ENCODE results near the gene CCDC146.
A peak's percentile ranks its signal among the peaks of the same experiment; 100 is the strongest.
"Not testable (repeated sequence)": the region's sequence is repeated elsewhere in the genome, so short reads cannot be mapped to it uniquely, and the experiment has no call there.

Gene CCDC146

GRCh38 chr7:77121860-77122681 lies at the start of gene CCDC146:
TSS of gene CCDC146 (plus strand) at chr7:77122615. CDS start at chr7:77167669, 45,054 bp downstream.
- DNase-seq = peak; percentile 98

- not testable (repeated sequence) for DNase-seq
Observed at GRCh38 chr7:77074786-77075396, 47.5 kb upstream of the CCDC146 start.

DNA sequence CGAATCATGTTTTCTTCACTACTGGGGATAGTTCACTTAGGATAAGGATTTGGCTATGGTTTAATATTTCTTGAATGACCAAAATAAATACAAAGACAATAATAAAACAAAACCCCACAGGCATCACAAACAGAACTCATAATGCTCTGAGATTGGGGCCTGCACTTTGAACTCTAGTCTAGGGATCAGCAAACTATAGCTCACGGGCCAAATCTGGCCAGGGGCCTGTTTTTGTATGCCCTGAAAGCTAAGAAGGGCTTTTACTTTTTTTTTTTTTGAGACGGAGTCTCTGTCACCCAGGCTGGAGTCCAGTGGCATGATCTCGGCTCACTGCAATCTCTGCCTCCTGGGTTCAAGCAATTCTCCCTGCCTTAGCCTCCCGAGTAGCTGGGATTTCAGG lies 45.4 kb upstream of the CCDC146 start:
- not testable (repeated sequence) for DNase-seq

- DNase-seq = not testable (repeated sequence)
Observed at GRCh38 chr7:77079112-77079511, 43.3 kb upstream of the CCDC146 start.

- not testable (repeated sequence) for DNase-seq
Observed at GRCh38 chr7:77079624-77080023, 42.8 kb upstream of the CCDC146 start.

- not testable (repeated sequence) for DNase-seq
Observed at GRCh38 chr7:77080236-77080635, 42.2 kb upstream of the CCDC146 start.

DNA sequence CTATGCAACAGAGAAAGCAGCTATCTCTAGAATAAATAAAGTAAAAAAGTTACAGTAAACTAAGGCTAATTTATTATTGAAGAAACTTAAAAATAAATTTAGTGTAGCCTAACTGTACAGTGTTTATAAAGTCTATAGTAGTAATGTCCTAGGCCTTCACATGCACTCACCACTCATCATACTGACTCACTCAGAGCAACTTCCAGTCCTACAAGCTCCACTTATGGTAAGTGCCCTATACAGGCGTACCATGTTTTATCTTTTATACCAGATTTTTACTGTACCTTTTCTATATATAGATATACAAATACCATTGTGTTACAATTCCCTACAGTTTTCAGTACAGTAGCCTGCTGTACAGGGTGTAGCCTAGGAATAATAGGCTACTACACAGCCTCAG lies 40.2 kb upstream of the CCDC146 start:
- not testable (repeated sequence) for DNase-seq

- not testable (repeated sequence) for DNase-seq
Observed at GRCh38 chr7:77092301-77092700, 30.1 kb upstream of the CCDC146 start.

DNA sequence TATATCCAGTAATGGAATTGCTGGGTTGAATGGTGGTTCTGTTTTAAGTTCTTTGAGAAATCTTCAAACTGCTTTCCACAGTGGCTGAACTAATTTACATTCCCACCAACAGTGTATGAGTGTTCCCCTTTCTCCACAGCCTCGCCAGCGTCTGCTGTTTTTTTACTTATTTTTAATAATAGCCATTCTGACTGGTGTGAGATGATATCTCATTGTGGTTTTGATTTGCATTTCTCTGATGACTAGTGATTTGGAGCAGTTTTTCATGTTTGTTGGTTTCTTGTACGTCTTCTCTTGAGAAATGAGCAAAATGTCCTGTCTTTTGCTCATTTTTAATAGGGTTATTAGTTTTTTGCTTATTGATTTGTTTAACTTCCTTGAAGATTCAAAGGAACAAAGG lies 21.9 kb upstream of the CCDC146 start:
- DNase-seq = not testable (repeated sequence)

- not testable (repeated sequence) for DNase-seq
Observed at GRCh38 chr7:77101187-77101586, 21.2 kb upstream of the CCDC146 start.

DNA sequence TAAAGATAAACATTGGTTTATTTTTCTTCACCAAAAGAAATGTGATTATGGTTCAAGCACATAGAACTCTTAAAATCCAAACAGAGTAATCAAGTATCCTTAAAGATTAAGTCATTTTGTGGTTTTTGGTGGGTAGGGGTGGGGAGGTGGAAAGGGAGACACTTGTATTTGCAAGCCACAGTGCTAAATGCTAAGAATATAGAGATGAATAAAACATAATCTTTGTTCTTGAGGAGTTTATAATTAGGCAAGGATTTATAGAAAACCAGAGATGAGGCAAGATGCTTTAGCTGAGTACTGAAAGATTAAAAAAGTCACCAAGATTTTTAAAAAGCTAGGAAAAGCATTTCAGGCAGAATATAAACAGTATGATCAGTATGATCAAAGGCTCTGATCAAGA lies 19.7 kb upstream of the CCDC146 start:
- DNase-seq = not testable (repeated sequence)

DNA sequence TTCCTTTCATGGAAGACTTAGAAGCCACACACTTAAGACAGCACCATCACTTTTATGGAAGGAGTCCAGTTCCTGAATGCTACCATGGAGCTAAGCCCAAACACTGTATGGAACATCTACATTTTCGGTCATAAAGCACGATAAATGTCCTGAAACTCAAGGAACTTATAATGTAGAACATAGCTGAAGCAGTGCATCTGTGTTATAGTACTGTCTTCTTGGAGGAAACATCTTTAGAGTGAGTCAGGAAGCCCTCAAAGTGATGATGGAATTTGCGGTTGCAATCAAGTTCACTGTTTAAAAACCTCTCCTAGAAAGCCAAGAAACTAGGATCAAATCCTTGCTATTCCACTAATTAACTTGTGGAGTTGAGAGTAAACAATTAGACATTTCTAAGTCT lies 16.5 kb upstream of the CCDC146 start:
- DNase-seq = not testable (repeated sequence)

DNA sequence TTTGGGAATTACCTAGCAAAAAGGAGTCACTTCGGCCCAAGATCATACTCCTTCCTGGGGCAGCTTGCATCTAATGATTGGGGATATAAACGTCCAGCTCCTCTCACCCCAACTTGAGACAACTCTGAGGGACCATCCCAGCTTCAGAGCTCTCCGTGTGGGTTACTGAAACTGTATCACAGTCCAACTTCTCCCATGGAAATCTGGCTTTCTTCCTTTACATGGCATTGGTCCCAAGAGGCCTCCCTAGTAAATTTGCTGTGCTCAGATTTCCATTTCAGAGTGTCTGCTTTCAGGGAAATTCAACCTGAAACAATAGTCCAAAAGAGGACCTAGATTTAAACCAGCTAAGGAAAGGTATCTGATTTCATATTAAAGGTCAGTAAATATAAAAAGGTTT lies 14.8 kb upstream of the CCDC146 start:
- not testable (repeated sequence) for DNase-seq

GRCh38 chr7:77108362-77108761 lies 14.1 kb upstream of the CCDC146 start:
- DNase-seq = not testable (repeated sequence)

GRCh38 chr7:77112719-77113306 lies 9.6 kb upstream of the CCDC146 start:
- DNase-seq = peak; percentile 19

DNA sequence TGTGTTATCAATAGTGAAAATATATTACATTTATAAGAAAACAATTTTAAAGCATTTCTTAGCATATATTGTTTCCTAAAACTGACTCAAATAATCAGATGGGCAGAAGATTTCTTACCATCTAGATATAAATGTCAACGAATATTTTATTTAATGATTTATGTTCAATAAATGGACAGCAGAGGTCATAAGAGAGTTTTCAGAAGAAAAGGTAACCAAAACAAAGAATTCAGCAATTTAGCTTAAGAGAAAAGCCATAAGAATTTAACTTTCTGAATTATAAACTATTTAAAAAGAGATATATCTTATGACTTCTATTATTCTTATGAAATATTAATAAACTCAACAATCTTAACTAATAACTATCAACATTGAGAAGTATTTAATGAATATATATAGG lies 3.1 kb downstream of the CCDC146 start:
- peak; percentile 17 for DNase-seq

GRCh38 chr7:77127009-77127408 lies 4.6 kb downstream of the CCDC146 start:
- DNase-seq = peak; percentile 3

DNA sequence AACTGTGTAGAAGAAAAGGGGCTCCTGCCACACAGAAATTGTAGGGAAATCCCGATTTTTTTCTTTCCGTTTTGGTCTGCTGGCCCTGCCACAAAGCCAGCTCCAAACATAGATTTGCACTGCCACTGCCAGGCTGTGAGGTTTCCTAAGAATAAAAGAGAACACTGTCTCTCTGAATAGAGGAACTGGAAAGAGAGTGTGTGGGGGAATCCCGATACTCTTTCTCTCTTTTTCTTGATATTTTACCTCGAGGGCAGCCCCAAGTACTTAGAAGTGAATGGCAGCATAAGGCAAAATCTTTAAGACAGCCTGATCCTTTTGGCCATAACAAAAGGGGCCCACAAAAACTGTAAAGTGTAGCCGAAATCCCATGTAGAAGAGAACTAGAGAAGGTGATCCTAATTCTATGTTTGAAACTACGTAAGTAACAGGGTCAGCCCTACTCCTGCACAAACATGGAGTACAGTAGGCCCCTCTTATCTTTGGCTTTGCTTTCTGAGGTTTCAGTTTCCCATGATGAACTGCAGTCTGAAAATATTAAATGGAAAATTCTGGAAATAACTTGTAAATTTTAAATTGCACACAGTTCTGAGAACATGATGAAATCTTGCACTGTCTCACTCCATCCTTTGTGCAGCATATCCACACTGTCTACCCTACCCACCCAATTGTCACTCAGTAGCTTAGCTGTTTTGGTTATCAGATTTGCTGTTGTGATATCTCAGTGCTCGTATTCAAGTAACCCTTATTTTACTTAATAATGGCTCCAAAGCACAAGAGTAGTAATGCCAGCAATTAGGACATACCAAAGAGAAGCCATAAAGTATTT lies 6.4 kb downstream of the CCDC146 start:
- DNase-seq = peak; percentile 77

- not testable (repeated sequence) for DNase-seq
Observed at GRCh38 chr7:77131781-77132180, 9.4 kb downstream of the CCDC146 start.

DNA sequence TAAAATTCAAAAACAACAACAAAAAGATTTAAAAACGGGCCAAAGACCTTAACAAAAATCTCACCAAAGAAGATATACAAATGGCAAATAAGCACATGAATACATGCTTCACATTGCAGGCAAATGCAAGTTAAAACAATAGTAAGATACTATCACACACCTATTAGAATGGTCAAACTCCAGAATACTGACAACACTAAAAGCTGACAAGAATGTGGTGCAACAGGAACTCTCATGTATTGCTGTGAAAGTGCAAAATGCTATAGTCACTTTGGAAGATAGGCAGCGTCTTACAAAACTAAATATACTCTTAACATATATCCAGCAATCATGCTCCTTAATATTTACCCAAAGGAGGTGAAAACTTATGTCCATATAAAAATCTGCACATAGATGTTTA lies 16.3 kb downstream of the CCDC146 start:
- DNase-seq = not testable (repeated sequence)

DNA sequence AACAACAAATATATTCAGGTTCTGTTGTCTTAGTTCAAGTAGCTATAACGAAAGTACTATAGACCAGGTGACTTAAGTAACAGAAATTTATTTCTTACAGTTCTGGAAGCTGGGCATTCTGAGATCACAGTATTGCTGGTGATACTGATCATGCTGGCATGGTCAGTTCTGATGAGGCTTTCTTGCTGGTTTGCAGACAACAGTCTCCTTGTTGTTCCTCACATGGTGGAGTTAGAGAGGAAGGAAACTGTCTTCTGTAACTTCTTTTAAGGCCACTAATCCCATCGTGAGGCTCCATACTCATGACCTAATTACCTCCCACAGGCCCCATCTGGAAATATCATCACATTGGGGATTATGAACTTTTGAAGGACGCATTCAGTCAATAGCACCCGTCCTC lies 17.9 kb downstream of the CCDC146 start:
- not testable (repeated sequence) for DNase-seq

DNA sequence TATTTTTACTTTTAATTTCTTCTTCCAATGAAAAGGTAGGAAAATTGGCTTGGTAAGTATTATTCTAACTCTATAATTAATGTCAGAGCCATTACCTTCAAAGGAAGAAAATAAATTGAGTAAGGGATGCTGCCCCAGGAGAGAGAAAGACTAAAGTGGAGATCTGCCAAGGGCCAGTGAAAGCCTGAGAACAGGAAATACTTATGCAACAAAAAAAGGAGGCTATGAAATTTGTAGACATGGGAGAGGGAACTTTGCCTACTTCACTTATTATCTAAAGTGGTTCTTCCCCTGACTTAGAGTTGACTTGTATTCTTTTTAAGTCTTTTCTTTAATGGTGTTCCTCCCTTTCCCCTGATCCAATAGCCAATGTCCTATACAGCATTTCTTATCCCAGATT lies 29.8 kb downstream of the CCDC146 start:
- peak; percentile 7 for DNase-seq

DNA sequence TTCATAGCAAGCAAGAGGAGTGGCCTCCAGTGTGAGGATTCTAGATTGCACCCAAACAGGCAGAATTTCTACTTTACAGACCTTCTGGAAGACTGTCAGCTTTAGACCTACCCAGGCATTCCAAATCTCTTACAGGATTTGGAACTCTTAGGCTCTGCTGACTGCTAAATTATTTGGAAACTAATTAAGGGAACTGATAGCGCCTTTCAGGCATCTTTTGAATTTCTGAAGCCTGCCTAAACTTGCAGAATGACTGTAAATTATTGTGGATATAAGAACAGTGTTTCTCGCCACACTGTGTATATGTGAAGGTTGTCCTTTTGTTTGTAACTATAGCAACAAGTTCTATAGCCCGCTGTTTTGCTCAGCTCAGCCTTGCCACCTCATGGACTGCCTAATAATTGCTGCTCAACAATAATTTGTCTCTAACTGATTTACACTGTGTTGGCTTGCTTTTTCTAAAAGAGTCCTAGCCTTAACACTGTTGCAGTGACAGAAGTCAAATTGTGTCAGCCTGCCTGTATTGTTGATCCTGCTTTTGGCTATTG lies 32.6 kb downstream of the CCDC146 start:
- peak; percentile 15 for DNase-seq

Measured in suppressor macrophage treated with lipopolysaccharide for 4 hours (primary cell).